Adipocyte (in vitro differentiated cells): Measurements from ENCODE around the gene DOK6.
A peak's percentile ranks its signal among the peaks of the same experiment; 100 is the strongest.

ENCODE experiments used
- DNase-seq: peaks from one replicate; pipeline ENCODE4 v3.0.0-alpha.2; 2015; ENCODE audit warnings: low read depth
- H3K27me3 ChIP-seq: replicated peaks from 2 replicates; pipeline ENCODE4 v1.7.0; 2013; ENCODE audit warnings: mild to moderate bottlenecking, low read length, moderate library complexity; ENCODE audit not compliant: control insufficient read depth, insufficient read depth
- H3K36me3 ChIP-seq: 2 replicates; pipeline ENCODE4 v1.7.0; 2013; ENCODE audit warnings: low read length, mild to moderate bottlenecking, moderate library complexity; ENCODE audit not compliant: control insufficient read depth, insufficient read depth, severe bottlenecking
- H3K4me1 ChIP-seq: 2 replicates; pipeline ENCODE4 v1.7.0; 2013; ENCODE audit warnings: mild to moderate bottlenecking, low read length, moderate library complexity; ENCODE audit not compliant: control insufficient read depth, insufficient read depth
- H3K4me3 ChIP-seq: 2 replicates; pipeline ENCODE4 v1.7.0; 2013; ENCODE audit warnings: mild to moderate bottlenecking, low read length, moderate library complexity
- H3K9ac ChIP-seq: 2 replicates; pipeline ENCODE4 v1.7.0; 2013; ENCODE audit warnings: mild to moderate bottlenecking, low read length, moderate library complexity
- H3K9me3 ChIP-seq: 2 replicates; pipeline ENCODE4 v1.7.0; 2013; ENCODE audit warnings: mild to moderate bottlenecking, low read length, moderate library complexity; ENCODE audit not compliant: control insufficient read depth

The DOK6 gene

GRCh38 chr18:69586537-69586936 lies 185.8 kb downstream of the DOK6 start:
- Histone ChIP-seq H3K9me3 (no peaks in the 10 kb centered on the region), H3K9ac (no peak overlapping the region), H3K4me1 (no peaks in the 10 kb centered on the region), H3K27me3 (no peaks in the 10 kb centered on the region), H3K36me3 (no peaks in the 10 kb centered on the region), H3K4me3 (no peak overlapping the region)
- no peak for DNase-seq

- Histone ChIP-seq H3K9me3 (no peaks in the 10 kb centered on the region), H3K27me3 (no peaks in the 10 kb centered on the region), H3K9ac (no peak overlapping the region), H3K36me3 (no peaks in the 10 kb centered on the region), H3K4me3 (no peak overlapping the region), H3K4me1 (no peaks in the 10 kb centered on the region)
- peak; percentile 20 for DNase-seq
Observed at GRCh38 chr18:69588301-69588700, 187.6 kb downstream of the DOK6 start.

- Histone ChIP-seq H3K36me3 (no peaks in the 10 kb centered on the region), H3K9ac (no peak overlapping the region), H3K4me1 (no peaks in the 10 kb centered on the region), H3K4me3 (no peak overlapping the region), H3K27me3 (no peaks in the 10 kb centered on the region), H3K9me3 (peaks cover 1% of the 10 kb centered on the region)
- DNase-seq, result peak; percentile 17
Observed at GRCh38 chr18:69590150-69590549, 189.5 kb downstream of the DOK6 start.

GRCh38 chr18:69596345-69596744 lies 195.7 kb downstream of the DOK6 start:
- no peak for DNase-seq
- H3K9ac ChIP-seq, result no peak overlapping the region
- no peak overlapping the region for H3K4me3 ChIP-seq
- H3K27me3 ChIP-seq, result no peaks in the 10 kb centered on the region
- H3K36me3 ChIP-seq, result peaks cover 2% of the 10 kb centered on the region
- peaks cover 21% of the 10 kb centered on the region for H3K9me3 ChIP-seq
- no peaks in the 10 kb centered on the region for H3K4me1 ChIP-seq

- Histone ChIP-seq H3K9me3 (peaks cover 21% of the 10 kb centered on the region), H3K9ac (no peak overlapping the region), H3K36me3 (peaks cover 2% of the 10 kb centered on the region), H3K27me3 (no peaks in the 10 kb centered on the region), H3K4me3 (no peak overlapping the region), H3K4me1 (no peaks in the 10 kb centered on the region)
- no peak for DNase-seq
Observed at GRCh38 chr18:69597561-69597960, 196.9 kb downstream of the DOK6 start.

- H3K9ac ChIP-seq, result no peak overlapping the region
- H3K4me1 ChIP-seq, result no peaks in the 10 kb centered on the region
Observed at GRCh38 chr18:69599377-69599776, 198.7 kb downstream of the DOK6 start.

GRCh38 chr18:69612242-69612641 lies 211.6 kb downstream of the DOK6 start:
- no peak for DNase-seq
- Histone ChIP-seq H3K4me1 (no peaks in the 10 kb centered on the region), H3K36me3 (no peaks in the 10 kb centered on the region), H3K27me3 (no peaks in the 10 kb centered on the region), H3K4me3 (no peak overlapping the region), H3K9me3 (no peaks in the 10 kb centered on the region), H3K9ac (no peak overlapping the region)

More at GRCh38 chr18:69599377-69599776, 198.7 kb downstream of the DOK6 start:
- Histone ChIP-seq H3K4me3 (no peak overlapping the region), H3K36me3 (peaks cover 2% of the 10 kb centered on the region), H3K27me3 (no peaks in the 10 kb centered on the region), H3K9me3 (peaks cover 21% of the 10 kb centered on the region)
- DNase-seq, result no peak

GRCh38 chr18:69616114-69616513 lies 215.4 kb downstream of the DOK6 start:
- Histone ChIP-seq H3K36me3 (no peaks in the 10 kb centered on the region), H3K9me3 (no peaks in the 10 kb centered on the region), H3K27me3 (no peaks in the 10 kb centered on the region), H3K4me3 (no peak overlapping the region), H3K9ac (no peak overlapping the region), H3K4me1 (no peaks in the 10 kb centered on the region)
- no peak for DNase-seq

GRCh38 chr18:69617408-69617807 lies 216.7 kb downstream of the DOK6 start:
- Histone ChIP-seq H3K4me1 (no peaks in the 10 kb centered on the region), H3K4me3 (no peak overlapping the region), H3K9ac (no peak overlapping the region), H3K27me3 (no peaks in the 10 kb centered on the region), H3K36me3 (no peaks in the 10 kb centered on the region), H3K9me3 (no peaks in the 10 kb centered on the region)
- no peak for DNase-seq

GRCh38 chr18:69617888-69618287 lies 217.2 kb downstream of the DOK6 start:
- H3K9ac ChIP-seq, result no peak overlapping the region
- no peak overlapping the region for H3K4me3 ChIP-seq

GRCh38 chr18:69622184-69622583 lies 221.5 kb downstream of the DOK6 start:
- Histone ChIP-seq H3K4me3 (no peak overlapping the region), H3K9ac (no peak overlapping the region), H3K36me3 (no peaks in the 10 kb centered on the region), H3K9me3 (no peaks in the 10 kb centered on the region), H3K4me1 (peaks cover 8% of the 10 kb centered on the region), H3K27me3 (no peaks in the 10 kb centered on the region)
- peak; percentile 30 for DNase-seq

More at GRCh38 chr18:69617888-69618287, 217.2 kb downstream of the DOK6 start:
- no peaks in the 10 kb centered on the region for H3K4me1 ChIP-seq
- H3K9me3 ChIP-seq, result no peaks in the 10 kb centered on the region
- no peaks in the 10 kb centered on the region for H3K27me3 ChIP-seq
- no peaks in the 10 kb centered on the region for H3K36me3 ChIP-seq
- peak; percentile 86 for DNase-seq

- Histone ChIP-seq H3K9ac (no peak overlapping the region), H3K4me3 (no peak overlapping the region)
- no peak for DNase-seq
Observed at GRCh38 chr18:69622961-69623360, 222.3 kb downstream of the DOK6 start.

More at GRCh38 chr18:69622961-69623360, 222.3 kb downstream of the DOK6 start:
- Histone ChIP-seq H3K4me1 (peaks cover 8% of the 10 kb centered on the region), H3K27me3 (no peaks in the 10 kb centered on the region), H3K9me3 (no peaks in the 10 kb centered on the region), H3K36me3 (no peaks in the 10 kb centered on the region)
